Testis (tissue), 2 donors: ENCODE data around the gene KIFC3.

ENCODE experiments used
- CTCF ChIP-seq, 3 experiments: fragments of 450-650 bp in 2 of 3; fragments of 200-600 bp in 1 of 3; sonication (generic) in 1 of 3; IDR thresholded peaks; one replicate each; pipeline ENCODE4 v1.5.1; 2016 to 2019; ENCODE audit warnings: antibody characterized with exemption in 3 of 3, mild to moderate bottlenecking in 2 of 3, moderate library complexity in 1 of 3
- POLR2A ChIP-seq: fragments of 450-650 bp; IDR thresholded peaks from one replicate; pipeline ENCODE4 v1.6.1; 2017; ENCODE audit warnings: antibody characterized with exemption, mild to moderate bottlenecking, moderate library complexity

DNA sequence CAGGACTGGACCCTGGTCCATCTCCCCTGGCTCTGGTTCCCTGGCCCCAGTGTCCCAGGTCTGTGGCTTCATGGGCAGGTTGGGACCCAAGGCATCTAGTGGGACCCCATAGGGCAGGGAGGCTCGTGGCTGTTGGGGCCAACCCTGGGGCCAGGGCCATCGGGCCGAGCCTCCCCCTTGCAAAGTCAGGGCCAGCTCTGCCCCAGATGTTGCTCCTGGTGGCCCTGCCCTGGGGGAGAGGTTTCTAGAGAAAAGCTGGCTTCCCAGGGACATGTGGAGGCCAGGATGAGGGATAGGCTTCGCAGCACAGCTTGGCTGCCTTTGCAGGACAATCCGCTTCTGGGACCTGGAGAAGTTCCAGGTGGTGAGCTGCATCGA is 50.1 kb downstream of the KIFC3 start:
- TF ChIP-seq POLR2A, result no peak
- TF ChIP-seq CTCF (IDR thresholded peaks at IDR 0.05), result no peak
